Neural cell (in vitro differentiated cells): Measurements from ENCODE around the gene SUSD2. TPM values are rescaled to one million over a fixed set of nuclear protein-coding genes. Genes with fewer than 3 reads are reported as not detected.
A peak's percentile ranks its signal among the peaks of the same experiment; 100 is the strongest.

Experiments
- H2AFZ ChIP-seq: fragments of 200-600, 300-800 bp; sonication (generic), shearing (Covaris generic); 2 replicates; pipeline ENCODE4 v1.6.0; 2014; ENCODE audit warnings: low read depth, mild to moderate bottlenecking, antibody characterized with exemption, low read length, moderate library complexity
- H3F3A ChIP-seq: fragments of 200-600 bp; shearing (Covaris generic); 2 replicates; pipeline ENCODE4 v1.6.1; 2016; ENCODE audit warnings: mild to moderate bottlenecking, moderate library complexity, mixed read lengths, antibody characterized with exemption, low read length; ENCODE audit not compliant: insufficient read depth, poor library complexity, severe bottlenecking
- H3K27ac ChIP-seq: fragments of 200-600, 300-800 bp; sonication (generic), shearing (Covaris generic); 2 replicates; pipeline ENCODE4 v1.5.1; 2014; ENCODE audit warnings: mild to moderate bottlenecking, low read length, moderate library complexity
- H3K27me3 ChIP-seq: fragments of 300-800, 200-600 bp; sonication (generic), shearing (Covaris generic); 2 replicates; pipeline ENCODE4 v1.6.0; 2014; ENCODE audit warnings: mild to moderate bottlenecking, low read depth, low read length, moderate library complexity; ENCODE audit not compliant: insufficient read depth
- H3K36me3 ChIP-seq: fragments of 300-800, 200-600 bp; sonication (generic), shearing (Covaris generic); 2 replicates; pipeline ENCODE4 v1.5.1; 2014; ENCODE audit warnings: mild to moderate bottlenecking, antibody characterized with exemption, low read length, moderate library complexity; ENCODE audit not compliant: insufficient read depth
- H3K4me2 ChIP-seq: fragments of 300-800, 200-600 bp; sonication (generic), shearing (Covaris generic); 2 replicates; pipeline ENCODE4 v1.6.0; 2014; ENCODE audit warnings: mild to moderate bottlenecking, low read length
- H3K4me3 ChIP-seq: fragments of 300-800, 200-600 bp; sonication (generic), shearing (Covaris generic); 2 replicates; pipeline ENCODE4 v1.5.1; 2014; ENCODE audit warnings: mild to moderate bottlenecking, low read length, moderate library complexity
- H3K79me2 ChIP-seq: fragments of 200-600 bp; shearing (Covaris generic); replicated peaks from 2 replicates; pipeline ENCODE4 v1.6.0; 2014; ENCODE audit warnings: mild to moderate bottlenecking, low read length, moderate library complexity; ENCODE audit not compliant: insufficient read depth
- H3K9ac ChIP-seq: fragments of 300-800, 200-600 bp; sonication (generic), shearing (Covaris generic); 2 replicates; pipeline ENCODE4 v1.6.1; 2016; ENCODE audit warnings: mild to moderate bottlenecking, low read length, mixed read lengths
- H3K9me2 ChIP-seq: fragments of 200-600 bp; shearing (Covaris generic); 2 replicates; pipeline ENCODE4 v1.6.1; 2016; ENCODE audit warnings: mild to moderate bottlenecking, low read length, mixed read lengths; ENCODE audit not compliant: insufficient read depth
- H3K9me3 ChIP-seq: fragments of 200-600, 300-800 bp; sonication (generic), shearing (Covaris generic); 2 replicates; pipeline ENCODE4 v1.6.1; 2016; ENCODE audit warnings: mild to moderate bottlenecking, mixed run types, low read length, moderate library complexity, mixed read lengths
- H4K20me1 ChIP-seq: fragments of 200-600 bp; shearing (Covaris generic); 2 replicates; pipeline ENCODE4 v1.6.1; 2016; ENCODE audit warnings: mild to moderate bottlenecking, mixed run types; ENCODE audit not compliant: insufficient read depth
- EP300 ChIP-seq: fragments of 450-650 bp; conservative IDR thresholded peaks from 2 replicates; pipeline ENCODE4 v1.6.1; 2014; ENCODE audit warnings: antibody characterized with exemption, mild to moderate bottlenecking, moderate library complexity; ENCODE audit not compliant: poor library complexity, severe bottlenecking
- EZH2 ChIP-seq: fragments of 200-600, 300-800 bp; shearing (Covaris generic), sonication (generic); IDR thresholded peaks from 2 replicates; pipeline ENCODE4 v1.6.1; 2014; ENCODE audit warnings: antibody characterized with exemption, low read length, borderline replicate concordance, mild to moderate bottlenecking; ENCODE audit not compliant: insufficient read depth, poor library complexity, severe bottlenecking
- MXI1 ChIP-seq: fragments of 450-650 bp; conservative IDR thresholded peaks from 2 replicates; pipeline ENCODE4 v1.6.1; 2014; ENCODE audit warnings: antibody characterized with exemption, mild to moderate bottlenecking; ENCODE audit not compliant: poor library complexity, severe bottlenecking
- POLR2AphosphoS5 ChIP-seq: IDR thresholded peaks from 2 replicates; pipeline ENCODE4 v1.6.1; 2012
- RAD21 ChIP-seq: fragments of 450-650 bp; conservative IDR thresholded peaks from 2 replicates; pipeline ENCODE4 v1.6.1; 2014; ENCODE audit warnings: antibody characterized with exemption, mild to moderate bottlenecking, moderate library complexity
- REST ChIP-seq: IDR thresholded peaks from 2 replicates; pipeline ENCODE4 v1.6.1; 2012; ENCODE audit warnings: borderline replicate concordance
- SMC3 ChIP-seq: fragments of 450-650 bp; conservative IDR thresholded peaks from 2 replicates; pipeline ENCODE4 v1.6.1; 2014; ENCODE audit warnings: antibody characterized with exemption, mild to moderate bottlenecking, moderate library complexity; ENCODE audit not compliant: poor library complexity
- TAF1 ChIP-seq: IDR thresholded peaks from 2 replicates; pipeline ENCODE4 v1.6.1; 2012; ENCODE audit warnings: low read depth
- polyA plus RNA-seq: library from polyadenylated mRNA; depleted of rRNA; stranded (reverse); fragments of >200 nt; gene quantifications from 2 replicates; pipeline ENCODE4 v1.2.3, GENCODE V29; 2014
- TF ChIP-seq, protein P1 (sequence below): fragments of 450-650 bp; IDR thresholded peaks from 2 replicates; pipeline ENCODE4 v1.5.1; 2014; ENCODE audit warnings: antibody characterized with exemption, mild to moderate bottlenecking, moderate library complexity; ENCODE audit not compliant: poor library complexity, severe bottlenecking

The SUSD2 gene
- polyA plus RNA-seq, 1 donor from 2014 or later, result 0.20 TPM

DNA sequence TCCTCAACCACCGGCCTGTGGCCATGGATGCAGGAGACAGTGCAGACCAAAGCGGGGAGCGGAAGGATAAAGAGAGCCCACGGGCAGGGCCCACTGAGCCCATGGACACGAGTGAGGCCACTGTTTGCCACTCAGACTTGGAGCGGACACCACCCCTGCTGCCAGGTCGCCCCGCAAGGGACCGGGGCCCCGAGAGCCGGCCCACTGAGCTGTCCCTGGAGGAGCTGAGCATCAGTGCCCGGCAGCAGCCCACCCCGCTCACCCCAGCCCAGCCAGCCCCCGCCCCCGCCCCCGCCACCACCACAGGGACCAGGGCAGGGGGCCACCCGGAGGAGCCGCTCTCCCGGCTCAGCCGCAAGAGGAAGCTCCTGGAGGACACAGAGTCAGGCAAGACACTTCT, 14.5 kb upstream of the SUSD2 start:
- Histone ChIP-seq H3K9me3 (no peaks in the 10 kb centered on the region), H3F3A (no peaks in the 10 kb centered on the region), H3K79me2 (no peaks in the 10 kb centered on the region), H3K27me3 (no peaks in the 10 kb centered on the region), H3K4me2 (no peak overlapping the region), H2AFZ (no peak overlapping the region), H3K9ac (no peak overlapping the region), H3K9me2 (no peaks in the 10 kb centered on the region), H3K4me3 (no peak overlapping the region), H3K36me3 (no peaks in the 10 kb centered on the region), H3K27ac (no peak overlapping the region), H4K20me1 (no peaks in the 10 kb centered on the region)
- TF ChIP-seq SMC3 (no peak), EP300 (no peak), REST (no peak), RAD21 (no peak), TAF1 (no peak), POLR2AphosphoS5 (no peak), EZH2 (no peak), MXI1 (no peak)
- TF ChIP-seq, protein P1, sequence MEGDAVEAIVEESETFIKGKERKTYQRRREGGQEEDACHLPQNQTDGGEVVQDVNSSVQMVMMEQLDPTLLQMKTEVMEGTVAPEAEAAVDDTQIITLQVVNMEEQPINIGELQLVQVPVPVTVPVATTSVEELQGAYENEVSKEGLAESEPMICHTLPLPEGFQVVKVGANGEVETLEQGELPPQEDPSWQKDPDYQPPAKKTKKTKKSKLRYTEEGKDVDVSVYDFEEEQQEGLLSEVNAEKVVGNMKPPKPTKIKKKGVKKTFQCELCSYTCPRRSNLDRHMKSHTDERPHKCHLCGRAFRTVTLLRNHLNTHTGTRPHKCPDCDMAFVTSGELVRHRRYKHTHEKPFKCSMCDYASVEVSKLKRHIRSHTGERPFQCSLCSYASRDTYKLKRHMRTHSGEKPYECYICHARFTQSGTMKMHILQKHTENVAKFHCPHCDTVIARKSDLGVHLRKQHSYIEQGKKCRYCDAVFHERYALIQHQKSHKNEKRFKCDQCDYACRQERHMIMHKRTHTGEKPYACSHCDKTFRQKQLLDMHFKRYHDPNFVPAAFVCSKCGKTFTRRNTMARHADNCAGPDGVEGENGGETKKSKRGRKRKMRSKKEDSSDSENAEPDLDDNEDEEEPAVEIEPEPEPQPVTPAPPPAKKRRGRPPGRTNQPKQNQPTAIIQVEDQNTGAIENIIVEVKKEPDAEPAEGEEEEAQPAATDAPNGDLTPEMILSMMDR, result no peak

DNA sequence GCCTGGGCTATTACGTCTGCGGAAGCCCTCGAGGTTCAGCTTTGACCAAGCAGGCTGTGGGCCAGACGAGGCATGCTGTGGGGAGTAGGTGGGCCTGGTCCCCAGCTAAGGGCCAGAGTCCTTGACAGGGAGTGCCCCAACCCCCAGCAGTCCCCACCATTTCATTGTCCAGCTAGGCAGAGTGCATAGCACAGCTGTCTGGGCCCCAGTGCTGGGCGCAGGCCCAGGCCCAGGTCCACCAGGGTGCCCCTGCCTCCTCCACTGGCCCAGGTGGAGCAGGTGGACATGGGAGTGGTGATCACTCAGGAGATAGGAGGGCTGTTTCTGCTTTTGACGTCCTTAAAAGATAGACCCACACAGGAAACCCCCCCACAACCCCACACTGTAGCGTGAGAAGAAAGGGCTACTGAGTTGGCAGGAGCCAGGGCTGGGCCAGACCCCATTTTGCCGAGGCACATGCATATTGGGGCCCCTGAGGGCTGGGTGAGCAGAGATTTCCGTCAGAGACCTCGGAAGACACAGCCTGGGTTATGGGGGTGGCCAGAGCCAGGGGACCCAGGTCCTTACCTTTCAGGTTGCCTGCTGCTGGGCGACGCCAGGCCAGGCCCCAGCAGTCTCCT, 11.7 kb upstream of the SUSD2 start:
- Histone ChIP-seq H4K20me1 (no peaks in the 10 kb centered on the region), H3F3A (no peaks in the 10 kb centered on the region), H2AFZ (no peak overlapping the region), H3K79me2 (no peaks in the 10 kb centered on the region), H3K9me2 (no peaks in the 10 kb centered on the region), H3K9me3 (no peaks in the 10 kb centered on the region), H3K27ac (peak overlapping the region; percentile 5), H3K36me3 (peaks cover 7% of the 10 kb centered on the region), H3K4me2 (no peak overlapping the region), H3K27me3 (no peaks in the 10 kb centered on the region), H3K9ac (no peak overlapping the region), H3K4me3 (no peak overlapping the region)
- TF ChIP-seq MXI1, result no peak
- no peak for TF ChIP-seq EZH2
- TF ChIP-seq REST, result no peak
- no peak for TF ChIP-seq POLR2AphosphoS5
- no peak for TF ChIP-seq TAF1
- TF ChIP-seq RAD21, result no peak
- TF ChIP-seq SMC3, result no peak
- TF ChIP-seq, protein P1, result no peak
